ENCODE measurements around the gene C2CD5. TPM values are rescaled to one million over a fixed set of nuclear protein-coding genes. Genes with fewer than 3 reads are reported as not detected.

C2CD5 gene, protein sequence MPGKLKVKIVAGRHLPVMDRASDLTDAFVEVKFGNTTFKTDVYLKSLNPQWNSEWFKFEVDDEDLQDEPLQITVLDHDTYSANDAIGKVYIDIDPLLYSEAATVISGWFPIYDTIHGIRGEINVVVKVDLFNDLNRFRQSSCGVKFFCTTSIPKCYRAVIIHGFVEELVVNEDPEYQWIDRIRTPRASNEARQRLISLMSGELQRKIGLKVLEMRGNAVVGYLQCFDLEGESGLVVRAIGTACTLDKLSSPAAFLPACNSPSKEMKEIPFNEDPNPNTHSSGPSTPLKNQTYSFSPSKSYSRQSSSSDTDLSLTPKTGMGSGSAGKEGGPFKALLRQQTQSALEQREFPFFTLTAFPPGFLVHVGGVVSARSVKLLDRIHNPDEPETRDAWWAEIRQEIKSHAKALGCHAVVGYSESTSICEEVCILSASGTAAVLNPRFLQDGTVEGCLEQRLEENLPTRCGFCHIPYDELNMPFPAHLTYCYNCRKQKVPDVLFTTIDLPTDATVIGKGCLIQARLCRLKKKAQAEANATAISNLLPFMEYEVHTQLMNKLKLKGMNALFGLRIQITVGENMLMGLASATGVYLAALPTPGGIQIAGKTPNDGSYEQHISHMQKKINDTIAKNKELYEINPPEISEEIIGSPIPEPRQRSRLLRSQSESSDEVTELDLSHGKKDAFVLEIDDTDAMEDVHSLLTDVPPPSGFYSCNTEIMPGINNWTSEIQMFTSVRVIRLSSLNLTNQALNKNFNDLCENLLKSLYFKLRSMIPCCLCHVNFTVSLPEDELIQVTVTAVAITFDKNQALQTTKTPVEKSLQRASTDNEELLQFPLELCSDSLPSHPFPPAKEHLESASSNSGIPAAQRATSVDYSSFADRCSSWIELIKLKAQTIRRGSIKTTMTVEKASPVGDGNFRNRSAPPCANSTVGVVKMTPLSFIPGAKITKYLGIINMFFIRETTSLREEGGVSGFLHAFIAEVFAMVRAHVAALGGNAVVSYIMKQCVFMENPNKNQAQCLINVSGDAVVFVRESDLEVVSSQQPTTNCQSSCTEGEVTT
- total RNA-seq = 10 to 100 TPM; 29.5 to 31.6 TPM

DNA sequence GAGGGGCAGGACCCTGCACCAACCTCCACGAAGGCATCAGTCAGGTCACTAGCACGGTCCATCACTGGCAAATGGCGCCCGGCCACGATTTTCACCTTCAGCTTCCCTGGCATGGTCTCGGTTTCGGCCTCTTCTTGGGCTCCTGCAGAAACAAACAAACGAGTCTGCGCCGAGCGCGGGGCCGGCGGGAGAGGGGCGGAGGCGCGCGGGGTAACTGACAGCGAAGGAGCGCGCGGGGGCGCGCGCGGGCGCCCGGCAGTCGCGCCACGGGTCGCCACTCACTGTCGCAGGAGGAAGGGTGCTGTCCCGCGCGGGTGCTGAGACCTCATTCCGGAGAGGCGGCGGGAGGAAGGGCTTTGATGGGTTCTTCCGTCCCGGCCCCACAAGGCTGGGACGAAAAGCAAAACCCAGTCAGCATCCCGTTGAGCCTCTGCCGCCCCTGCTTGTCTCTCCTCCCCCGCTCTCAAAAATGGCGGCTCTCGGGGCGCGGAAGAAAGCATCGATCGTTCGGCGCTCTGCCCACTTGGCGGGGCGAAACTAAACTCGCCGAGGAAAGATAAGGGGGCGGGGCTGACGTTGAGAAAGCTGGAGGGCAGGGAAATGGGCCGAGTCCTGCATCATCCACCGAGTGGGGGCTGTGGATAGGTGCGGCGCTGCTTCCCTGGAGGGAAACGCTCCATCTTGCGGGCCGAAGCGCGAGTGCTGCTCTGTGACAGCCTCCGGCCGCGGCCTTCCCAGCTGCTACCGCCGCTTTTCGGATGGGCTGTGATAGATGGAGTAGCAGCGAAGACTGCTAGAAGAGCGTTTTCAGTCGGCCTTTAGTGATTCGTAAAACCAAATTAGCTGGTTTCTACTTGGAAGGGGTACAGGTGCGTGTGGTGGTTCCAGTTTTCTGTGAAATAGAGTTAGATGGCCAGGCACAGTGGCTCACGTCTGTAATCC is at the start of gene C2CD5:
Gene C2CD5 (minus strand): TSS at position 505 of the 942 bp plus-strand sequence. CDS start 392 bp downstream, at position 113.
- intact Hi-C loops (cut with DNase I, micrococcal nuclease) = loop anchor here (1.0 to 10.0 kb wide), 8 partner anchors 81 to 1044 kb away; partner anchors contain the start of genes ETNK1 (in 2 of the 2), GOLT1B (in 2 of the 2), RECQL (in 2 of the 2) and CMAS (in 1 of the 2)
- H3K4me3 Mint-ChIP-seq = peak within 1 kb of the TSS; percentile 96
- ATAC-seq (peak; percentile 88), DNase-seq (peak; percentile 97)
- H3K4me1 Mint-ChIP-seq = peaks cover 36% of the 10 kb centered on the region
- H3K36me3 Mint-ChIP-seq (ENCODE audit: low read depth) = peaks cover 17% of the 10 kb centered on the region
- H3K27me3 Mint-ChIP-seq = peaks cover 4% of the 10 kb centered on the region
- H3K27ac Mint-ChIP-seq = peak within 1 kb of the TSS; percentile 94
- POLR2A ChIA-PET = interaction anchor here (1.0 kb wide), 1 partner anchor 81 kb away, joined by 3 read pairs; the partner anchor contains the start of gene ETNK1
- no peaks in the 10 kb centered on the region for H3K9me3 Mint-ChIP-seq (ENCODE audit: low read depth)
- CTCF ChIA-PET = interaction anchor here (1.0 to 1.9 kb wide), 4 partner anchors 13 to 127 kb away, joined by 3 to 9 read pairs (median 6); no protein-coding TSS in a partner anchor

DNA sequence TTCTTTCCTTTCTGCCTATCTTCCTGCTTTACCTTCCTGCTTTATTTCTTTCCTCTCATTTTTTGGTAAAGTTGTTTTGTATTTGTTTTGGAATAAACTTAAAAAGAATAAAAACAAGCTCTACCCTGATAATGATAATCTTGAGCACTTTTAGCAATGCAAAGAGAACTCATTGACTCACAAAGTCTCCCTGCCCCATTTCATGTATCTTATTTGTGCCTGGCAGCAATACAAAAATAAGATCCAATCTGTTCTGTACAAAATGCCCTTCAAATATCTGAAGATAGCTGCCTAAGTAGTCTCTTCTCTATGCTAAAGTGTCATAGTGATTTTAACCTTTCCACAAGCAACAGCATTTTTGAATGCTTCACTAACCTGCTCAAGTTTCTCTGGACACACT is 49.5 kb upstream of the C2CD5 start:
- ATAC-seq = no peak
- no peak for DNase-seq
- ChIA-PET CTCF (interaction anchor here (1.3 kb wide), 1 partner anchor 27 kb away, joined by 4 read pairs; no protein-coding TSS in a partner anchor), POLR2A (no interaction called here)
- no peak overlapping the region for H3K4me3 Mint-ChIP-seq
- intact Hi-C loops (cut with DNase I, micrococcal nuclease) = no loop called here
- H3K4me1 Mint-ChIP-seq = peaks cover 4% of the 10 kb centered on the region
- H3K36me3 Mint-ChIP-seq (ENCODE audit: low read depth) = no peaks in the 10 kb centered on the region
- H3K27ac Mint-ChIP-seq = no peak overlapping the region
- no peaks in the 10 kb centered on the region for H3K27me3 Mint-ChIP-seq
- no peaks in the 10 kb centered on the region for H3K9me3 Mint-ChIP-seq (ENCODE audit: low read depth)

DNA sequence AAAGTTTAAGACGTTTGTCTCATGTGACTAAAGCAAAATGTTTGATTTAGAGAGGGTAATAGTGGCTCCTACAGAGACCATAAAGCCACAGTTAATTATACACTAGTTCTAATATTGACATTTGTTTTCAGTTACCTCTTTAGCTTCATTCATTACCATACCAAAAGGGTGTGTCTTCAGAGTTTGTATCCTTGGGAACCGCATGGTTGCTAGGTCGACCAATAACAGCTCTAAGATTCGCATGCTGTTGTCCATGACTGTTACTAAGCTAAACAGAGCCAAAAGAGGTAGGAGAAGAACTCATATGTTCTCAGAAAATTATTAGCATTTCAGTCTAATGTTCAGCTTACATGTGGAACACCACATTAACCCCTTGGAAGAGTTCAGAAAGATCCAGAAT is 44.5 kb upstream of the C2CD5 start:
- intact Hi-C loops (cut with DNase I, micrococcal nuclease) = no loop called here
- CTCF ChIA-PET = no interaction called here
- ATAC-seq = no peak
- H3K27me3 Mint-ChIP-seq = peaks cover 2% of the 10 kb centered on the region
- no peak overlapping the region for H3K27ac Mint-ChIP-seq
- H3K36me3 Mint-ChIP-seq (ENCODE audit: low read depth) = no peaks in the 10 kb centered on the region
- H3K4me1 Mint-ChIP-seq = no peaks in the 10 kb centered on the region
- H3K9me3 Mint-ChIP-seq (ENCODE audit: low read depth) = no peaks in the 10 kb centered on the region
- POLR2A ChIA-PET = no interaction called here
- no peak for DNase-seq
- no peak overlapping the region for H3K4me3 Mint-ChIP-seq

DNA sequence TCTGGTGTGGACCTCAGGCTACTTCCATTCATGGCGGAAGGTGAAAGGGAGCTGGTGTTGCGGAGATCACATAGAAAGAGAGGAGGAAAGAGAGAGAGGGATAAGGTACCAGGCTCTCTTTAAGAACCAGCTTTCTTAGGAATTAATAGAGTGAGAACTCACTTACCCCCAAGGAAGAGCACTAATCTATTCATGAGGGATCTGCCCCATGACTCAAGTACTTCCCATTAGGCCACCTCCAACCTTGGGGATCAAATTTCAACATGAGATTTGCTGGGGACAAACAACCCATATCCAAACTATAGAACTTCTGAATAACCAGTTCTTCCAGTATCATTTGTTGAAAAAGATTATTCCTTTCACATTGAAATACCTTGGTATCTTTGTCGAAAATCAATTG is 34.0 kb upstream of the C2CD5 start:
- no peaks in the 10 kb centered on the region for H3K36me3 Mint-ChIP-seq (ENCODE audit: low read depth)
- no peak overlapping the region for H3K4me3 Mint-ChIP-seq
- CTCF ChIA-PET = no interaction called here
- H3K27me3 Mint-ChIP-seq = no peaks in the 10 kb centered on the region
- ATAC-seq (no peak), DNase-seq (no peak)
- intact Hi-C loops (cut with DNase I, micrococcal nuclease) = no loop called here
- H3K27ac Mint-ChIP-seq = no peak overlapping the region
- no peaks in the 10 kb centered on the region for H3K4me1 Mint-ChIP-seq
- POLR2A ChIA-PET = no interaction called here
- no peaks in the 10 kb centered on the region for H3K9me3 Mint-ChIP-seq (ENCODE audit: low read depth)

DNA sequence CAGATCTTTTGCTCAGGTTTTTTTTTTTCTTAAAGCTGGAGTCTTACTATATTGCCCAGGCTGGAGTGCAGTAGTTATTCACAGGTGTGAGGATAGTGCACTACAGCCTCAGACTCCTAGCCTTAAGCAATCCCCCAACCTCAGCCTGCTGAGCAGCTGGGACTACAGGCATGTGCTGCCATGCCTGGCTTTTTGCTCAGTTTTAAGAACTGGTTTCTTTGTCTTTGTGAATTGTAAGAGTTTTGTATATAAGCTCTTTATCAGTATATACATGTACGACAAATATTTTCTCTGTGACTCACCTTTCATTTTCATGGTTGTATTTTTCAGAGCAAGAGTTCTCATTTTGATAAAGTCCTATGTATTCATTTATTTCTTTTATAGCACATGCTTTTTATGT is 33.3 kb upstream of the C2CD5 start:
- no peaks in the 10 kb centered on the region for H3K9me3 Mint-ChIP-seq (ENCODE audit: low read depth)
- H3K4me1 Mint-ChIP-seq = no peaks in the 10 kb centered on the region
- POLR2A ChIA-PET = no interaction called here
- no peaks in the 10 kb centered on the region for H3K36me3 Mint-ChIP-seq (ENCODE audit: low read depth)
- H3K27me3 Mint-ChIP-seq = no peaks in the 10 kb centered on the region
- no peak overlapping the region for H3K4me3 Mint-ChIP-seq
- no peak overlapping the region for H3K27ac Mint-ChIP-seq
- ATAC-seq (no peak), DNase-seq (no peak)
- CTCF ChIA-PET = interaction anchor here (1.0 kb wide), 1 partner anchor 10 kb away, joined by 4 read pairs; no protein-coding TSS in a partner anchor
- intact Hi-C loops (cut with DNase I, micrococcal nuclease) = no loop called here

DNA sequence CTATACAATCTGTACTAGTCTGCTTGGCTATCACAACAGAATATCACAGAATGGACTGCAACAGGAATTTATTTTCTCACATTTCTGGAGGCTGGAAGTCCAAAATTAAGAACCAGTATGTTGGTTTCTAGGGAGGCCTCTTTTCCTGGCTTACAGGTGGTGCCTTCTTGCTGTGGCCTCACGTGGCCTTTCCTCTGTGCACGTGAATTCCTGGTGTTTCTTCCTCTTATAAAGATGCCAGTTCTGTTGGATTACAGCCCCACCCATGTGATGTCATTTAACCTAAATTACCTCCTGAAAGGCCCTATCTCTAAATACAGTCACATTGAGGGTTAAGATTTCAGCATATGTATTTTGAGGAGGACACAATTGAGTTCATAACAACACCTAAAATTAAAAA is 32.1 kb upstream of the C2CD5 start:
- DNase-seq (no peak), ATAC-seq (no peak)
- Mint-ChIP-seq H3K9me3 (ENCODE audit: low read depth) (no peaks in the 10 kb centered on the region), H3K4me3 (no peak overlapping the region), H3K27me3 (no peaks in the 10 kb centered on the region), H3K27ac (no peak overlapping the region), H3K4me1 (no peaks in the 10 kb centered on the region), H3K36me3 (ENCODE audit: low read depth) (no peaks in the 10 kb centered on the region)
- intact Hi-C loops (cut with DNase I, micrococcal nuclease) = no loop called here
- CTCF ChIA-PET = interaction anchor here (0.7 kb wide), 1 partner anchor 76 kb away, joined by 3 read pairs; no protein-coding TSS in a partner anchor
- POLR2A ChIA-PET = no interaction called here

DNA sequence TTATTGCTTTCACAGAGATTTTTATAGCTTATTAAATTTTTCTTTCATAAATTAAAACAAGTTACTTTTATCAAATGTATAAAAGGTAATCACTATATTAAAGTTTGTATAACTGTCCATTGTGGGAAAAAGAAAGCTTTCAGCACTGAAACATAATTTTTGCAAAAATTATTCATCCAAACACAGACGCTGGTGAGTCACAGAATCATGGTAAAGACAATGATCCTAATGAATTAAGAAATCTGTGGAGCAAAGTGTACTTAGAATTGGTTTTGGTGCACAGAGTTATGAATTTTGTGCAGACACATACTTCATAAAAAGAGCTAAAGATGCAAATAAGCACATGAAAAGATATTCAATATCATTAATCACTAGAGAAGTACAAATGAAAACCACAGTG is 31.7 kb upstream of the C2CD5 start:
- H3K27me3 Mint-ChIP-seq = no peaks in the 10 kb centered on the region
- ChIA-PET POLR2A (no interaction called here), CTCF (interaction anchor here (0.7 kb wide), 1 partner anchor 76 kb away, joined by 3 read pairs; no protein-coding TSS in a partner anchor)
- H3K27ac Mint-ChIP-seq = no peak overlapping the region
- ATAC-seq = no peak
- H3K9me3 Mint-ChIP-seq (ENCODE audit: low read depth) = no peaks in the 10 kb centered on the region
- no peaks in the 10 kb centered on the region for H3K36me3 Mint-ChIP-seq (ENCODE audit: low read depth)
- H3K4me3 Mint-ChIP-seq = no peak overlapping the region
- no peaks in the 10 kb centered on the region for H3K4me1 Mint-ChIP-seq
- intact Hi-C loops (cut with DNase I, micrococcal nuclease) = no loop called here
- no peak for DNase-seq

DNA sequence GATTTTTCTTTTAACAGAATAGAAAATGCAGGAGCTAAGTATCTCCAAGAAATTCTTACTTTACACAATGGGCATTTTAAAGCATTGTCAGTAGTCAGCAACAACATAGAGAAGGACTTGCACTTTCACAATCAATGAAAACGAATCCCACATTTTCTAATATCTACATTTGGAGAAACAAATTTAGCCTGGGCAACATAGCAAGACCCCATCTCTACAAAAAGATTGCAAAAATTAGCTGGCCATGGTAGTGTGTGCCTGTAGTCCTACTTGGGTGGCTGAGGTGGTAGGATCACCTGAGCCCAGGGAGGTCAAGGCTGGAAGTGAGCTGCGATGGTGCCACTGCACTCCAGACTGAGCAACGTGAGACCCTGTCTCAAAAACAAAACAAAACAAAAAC is 30.6 kb upstream of the C2CD5 start:
- intact Hi-C loops (cut with DNase I, micrococcal nuclease) = no loop called here
- CTCF ChIA-PET = interaction anchor here (0.7 to 1.0 kb wide), 2 partner anchors 15 to 716 kb away, joined by 3 read pairs; no protein-coding TSS in a partner anchor
- ATAC-seq = no peak
- no peaks in the 10 kb centered on the region for H3K27me3 Mint-ChIP-seq
- no peak overlapping the region for H3K4me3 Mint-ChIP-seq
- no peaks in the 10 kb centered on the region for H3K9me3 Mint-ChIP-seq (ENCODE audit: low read depth)
- no peak for DNase-seq
- no peak overlapping the region for H3K27ac Mint-ChIP-seq
- no peaks in the 10 kb centered on the region for H3K36me3 Mint-ChIP-seq (ENCODE audit: low read depth)
- H3K4me1 Mint-ChIP-seq = no peaks in the 10 kb centered on the region
- POLR2A ChIA-PET = no interaction called here

DNA sequence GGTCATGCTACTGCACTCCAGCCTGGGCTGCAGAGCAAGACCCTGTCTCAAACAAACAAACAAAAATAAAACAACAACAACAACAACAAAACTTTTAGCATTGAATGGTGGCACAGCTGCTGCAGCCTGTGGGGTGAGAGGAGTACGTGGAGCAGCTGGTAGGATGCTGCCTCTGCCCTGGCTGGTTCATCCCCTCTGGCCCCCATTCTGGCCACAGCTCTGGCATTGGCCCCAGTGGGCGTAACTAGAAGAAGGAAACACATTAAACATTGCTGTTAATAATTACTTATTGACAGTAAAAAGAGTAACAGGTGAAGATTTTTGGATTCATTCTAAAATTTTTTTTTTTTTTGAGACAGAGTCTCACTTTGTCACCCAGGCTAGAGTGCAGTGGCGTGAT is 28.8 kb upstream of the C2CD5 start:
- Mint-ChIP-seq H3K4me1 (no peaks in the 10 kb centered on the region), H3K4me3 (no peak overlapping the region), H3K27me3 (no peaks in the 10 kb centered on the region), H3K36me3 (ENCODE audit: low read depth) (no peaks in the 10 kb centered on the region), H3K9me3 (ENCODE audit: low read depth) (no peaks in the 10 kb centered on the region), H3K27ac (no peak overlapping the region)
- POLR2A ChIA-PET = interaction anchor here (0.6 kb wide), 1 partner anchor 609 kb away, joined by 7 read pairs; no protein-coding TSS in a partner anchor
- DNase-seq (no peak), ATAC-seq (no peak)
- intact Hi-C loops (cut with DNase I, micrococcal nuclease) = no loop called here
- CTCF ChIA-PET = interaction anchor here (0.7 to 0.8 kb wide), 2 partner anchors 11 to 57 kb away, joined by 3 to 4 read pairs; no protein-coding TSS in a partner anchor

DNA sequence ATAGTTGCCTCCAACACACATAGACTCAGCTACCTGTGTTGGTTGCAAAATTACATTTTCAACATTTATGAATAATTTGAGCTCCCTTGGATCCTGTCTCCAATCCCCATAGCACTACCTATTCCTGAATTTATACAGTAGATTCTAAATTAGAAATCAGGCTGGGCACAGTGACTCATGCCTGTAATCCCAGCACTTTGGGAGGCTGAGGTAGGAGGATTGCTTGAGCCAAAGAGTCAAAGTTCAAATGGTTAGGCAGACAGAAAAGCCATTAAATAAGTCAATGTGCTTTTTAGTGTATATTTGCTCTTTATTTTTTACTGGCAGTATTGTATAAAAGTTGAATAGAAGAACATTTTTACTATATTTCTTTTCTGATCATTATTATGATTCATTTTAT is 24.9 kb upstream of the C2CD5 start:
- no peak for ATAC-seq
- Mint-ChIP-seq H3K4me1 (no peaks in the 10 kb centered on the region), H3K9me3 (ENCODE audit: low read depth) (no peaks in the 10 kb centered on the region), H3K27ac (no peak overlapping the region), H3K36me3 (ENCODE audit: low read depth) (no peaks in the 10 kb centered on the region), H3K27me3 (peaks cover 1% of the 10 kb centered on the region), H3K4me3 (no peak overlapping the region)
- ChIA-PET POLR2A (no interaction called here), CTCF (interaction anchor here (0.8 kb wide), 1 partner anchor 19 kb away, joined by 4 read pairs; no protein-coding TSS in a partner anchor)
- no peak for DNase-seq
- intact Hi-C loops (cut with DNase I, micrococcal nuclease) = no loop called here

Data from activated CD4-positive, alpha-beta T cell treated with anti-CD3 and anti-CD28 coated beads for 36 hours (primary cell).